Measurements from ENCODE around the gene NFU1.

GRCh38 chr2:69389271-69389670, 48.0 kb downstream of the NFU1 start:
- TF ChIP-seq EZH2phosphoT487 (conservative IDR thresholded peaks at IDR 0.05; ENCODE audit: low read length) (no peak), CTCF (IDR thresholded peaks at IDR 0.05; ENCODE audit: insufficient read depth, low read length, poor library complexity, severe bottlenecking) (no peak)

Measured in SU-DHL-6 (cell line).